ENCODE results near the gene ALG2. TPM values are rescaled to one million over a fixed set of nuclear protein-coding genes. Genes with fewer than 3 reads are reported as not detected.

The ALG2 gene
- total and polyA plus RNA-seq, 9 of the 15 experiments (the other 6 are each of a cell fraction or from before 2014, with no cell fraction given): 4.9 to 41.9 (median 20.2) TPM

GRCh38 chr9:99190597-99191283 lies 31.0 kb downstream of the ALG2 start:
- no peak for ATAC-seq
- no peaks in the 10 kb centered on the region for H4K20me1 ChIP-seq (replicated peaks; ENCODE audit: control insufficient read depth, insufficient read depth, low read length)
- no peak overlapping the region for H3K4me2 ChIP-seq (ENCODE audit: insufficient read depth, low read length)
- CTCF ChIA-PET (ENCODE audit: low intra/inter-chr PET ratio): no interaction called here
- H3K27ac ChIP-seq (ENCODE audit: extremely low read depth, low read depth, low read length): no peak overlapping the region
- H3K9me3 ChIP-seq (replicated peaks; ENCODE audit: control insufficient read depth, insufficient read depth, low read depth, low read length): no peaks in the 10 kb centered on the region
- in situ Hi-C loops (cut with MboI) (loop anchor here (10.0 kb wide), 1 partner anchor 174 kb away; no protein-coding TSS in a partner anchor), intact Hi-C loops (cut with micrococcal nuclease) (no loop called here)
- H3K9ac ChIP-seq (ENCODE audit: insufficient read depth in 1 of 2, low read depth in 2 of 2, low read length in 2 of 2): no peak overlapping the region
- FAIRE-seq: no peak
- H3K79me2 ChIP-seq (ENCODE audit: control insufficient read depth, insufficient read depth, low read length): no peaks in the 10 kb centered on the region
- H3K4me3 ChIP-seq: no peak overlapping the region
- H3K4me1 ChIP-seq (replicated peaks in 1 of 2; ENCODE audit: control insufficient read depth in 2 of 2, insufficient read depth in 2 of 2, low read length in 2 of 2): no peaks in the 10 kb centered on the region
- no TSS peak for BruUV-seq (replicated peaks)
- 10% methylated on average over 3 of the region's 3 CpGs for WGBS (ENCODE audit: insufficient coverage, low coverage, missing lambda C conversion rate)
- DNase-seq (ENCODE audit: extremely low read depth in 1 of 4, low spot score in 3 of 4): no peak
- no peaks in the 10 kb centered on the region for H3K36me3 ChIP-seq (ENCODE audit: control insufficient read depth, insufficient read depth, low read length)
- no peaks in the 10 kb centered on the region for H3K9me1 ChIP-seq (ENCODE audit: control insufficient read depth, insufficient read depth, low read length)
- peaks cover 43 to 44% of the 10 kb centered on the region in 2 experiments; a peak in 4 of 5 replicates for H3K27me3 ChIP-seq (ENCODE audit: control insufficient read depth in 2 of 2, insufficient read depth in 2 of 2, low read length in 2 of 2)
- POLR2A ChIA-PET: interaction anchor here (0.9 kb wide), 1 partner anchor 31 kb away, joined by 3 read pairs; the partner anchor contains the start of genes ALG2 and SEC61B
- H2AFZ ChIP-seq (ENCODE audit: low read depth, low read length): no peak overlapping the region
- no peak for TF ChIP-seq FOXJ3 (CRISPR knock-in tag; IDR thresholded peaks at IDR 0.05)
- TF ChIP-seq ZBTB17 (CRISPR knock-in tag; IDR thresholded peaks at IDR 0.05): no peak
- no peak for TF ChIP-seq PCBP1 (IDR thresholded peaks at IDR 0.05; ENCODE audit: low read depth, low read length, poor library complexity, severe bottlenecking)
- TF ChIP-seq POLR2A (conservative IDR thresholded peaks at IDR 0.05): no peak
- TF ChIP-seq ZNF696 (CRISPR knock-in tag; conservative IDR thresholded peaks at IDR 0.05): no peak
- no peak for TF ChIP-seq ZMIZ1 (IDR thresholded peaks at IDR 0.05; ENCODE audit: low read depth in 2 of 2, low read length in 2 of 2)
- TF ChIP-seq UBTF (IDR thresholded peaks at IDR 0.05; ENCODE audit: borderline replicate concordance in 1 of 2, low read depth in 2 of 2, low read length in 2 of 2): no peak
- no peak for TF ChIP-seq SMARCE1 (IDR thresholded peaks at IDR 0.05)
- TF ChIP-seq SLC30A9 (CRISPR knock-in tag; IDR thresholded peaks at IDR 0.05): no peak
- TF ChIP-seq ZNF232 (CRISPR knock-in tag; IDR thresholded peaks at IDR 0.05): no peak
- no peak for TF ChIP-seq SP2 (IDR thresholded peaks at IDR 0.05; ENCODE audit: extremely low read depth, low read depth, low read length, poor library complexity, severe bottlenecking)
- TF ChIP-seq BRCA1 (IDR thresholded peaks at IDR 0.05): no peak
- TF ChIP-seq BRCA1 (CRISPR knock-in tag; IDR thresholded peaks at IDR 0.05): no peak
- TF ChIP-seq USF2 (CRISPR knock-in tag; IDR thresholded peaks at IDR 0.05): no peak
- no peak for TF ChIP-seq SAP30 (IDR thresholded peaks at IDR 0.05; ENCODE audit: borderline replicate concordance, insufficient read depth, low read depth, low read length, poor library complexity, severe bottlenecking)
